ENCODE data around the gene RBM38.

The RBM38 gene

DNA sequence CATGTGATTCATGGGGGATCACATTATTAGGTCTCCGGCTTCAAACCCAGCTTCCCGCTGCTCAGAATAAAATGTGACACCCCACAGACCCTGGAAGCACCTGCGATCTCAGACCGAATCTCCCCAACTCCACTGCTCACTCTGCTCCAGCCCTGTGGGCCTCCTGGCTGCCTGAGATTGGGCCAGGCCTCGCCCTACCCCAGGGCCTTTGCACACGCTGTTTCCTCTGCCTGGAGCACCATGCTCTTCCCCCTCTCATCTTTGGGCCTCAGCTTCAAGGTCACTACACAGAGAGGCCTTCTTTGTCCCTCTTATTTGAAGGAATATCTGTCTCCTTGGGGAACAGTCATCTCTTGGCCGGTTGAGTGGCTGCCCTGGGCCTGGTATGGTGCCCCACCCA lies 48.8 kb downstream of the RBM38 start:
- no peak for DNase-seq

DNA sequence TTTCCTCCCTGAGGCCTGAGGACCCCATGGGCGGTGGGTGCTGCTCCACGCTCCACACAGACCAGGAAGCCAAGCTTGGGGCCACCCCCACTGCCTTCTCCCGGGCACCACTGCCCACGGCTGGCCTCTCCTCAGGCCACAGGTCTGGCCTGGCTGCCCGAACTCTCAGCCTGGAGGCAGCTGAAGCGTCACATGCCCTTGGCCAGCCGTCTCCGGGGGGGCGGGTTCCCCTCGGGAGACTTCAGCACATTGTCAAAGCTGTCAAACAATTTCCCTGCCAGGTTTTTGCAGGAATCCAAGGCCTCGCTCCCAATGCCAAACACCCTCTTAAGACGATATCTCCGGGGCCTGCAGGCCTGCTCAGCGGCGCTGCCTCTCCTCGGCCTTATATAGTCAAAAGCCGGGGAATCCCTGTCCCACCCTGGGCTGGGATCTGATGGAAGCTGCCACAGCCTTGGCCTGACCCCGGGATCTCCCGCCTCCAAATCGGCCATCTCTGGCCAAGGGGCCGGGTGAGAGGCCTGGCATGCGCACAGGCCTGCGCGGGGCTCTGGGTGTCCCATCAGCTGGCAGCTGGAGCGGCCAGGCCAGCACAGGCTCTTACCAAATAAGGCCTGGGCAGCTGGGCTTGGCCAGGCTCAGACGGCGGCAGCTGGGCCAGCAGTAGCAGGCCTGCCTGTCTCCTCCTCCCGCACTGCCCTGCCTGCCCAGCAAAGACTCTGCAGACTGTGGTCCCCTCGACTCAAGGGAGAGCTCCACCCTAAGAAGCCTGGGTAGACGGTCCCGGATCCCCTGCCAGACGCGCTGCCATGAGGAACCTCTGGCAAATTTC lies 49.7 kb downstream of the RBM38 start:
- peak; percentile 88 for DNase-seq

DNA sequence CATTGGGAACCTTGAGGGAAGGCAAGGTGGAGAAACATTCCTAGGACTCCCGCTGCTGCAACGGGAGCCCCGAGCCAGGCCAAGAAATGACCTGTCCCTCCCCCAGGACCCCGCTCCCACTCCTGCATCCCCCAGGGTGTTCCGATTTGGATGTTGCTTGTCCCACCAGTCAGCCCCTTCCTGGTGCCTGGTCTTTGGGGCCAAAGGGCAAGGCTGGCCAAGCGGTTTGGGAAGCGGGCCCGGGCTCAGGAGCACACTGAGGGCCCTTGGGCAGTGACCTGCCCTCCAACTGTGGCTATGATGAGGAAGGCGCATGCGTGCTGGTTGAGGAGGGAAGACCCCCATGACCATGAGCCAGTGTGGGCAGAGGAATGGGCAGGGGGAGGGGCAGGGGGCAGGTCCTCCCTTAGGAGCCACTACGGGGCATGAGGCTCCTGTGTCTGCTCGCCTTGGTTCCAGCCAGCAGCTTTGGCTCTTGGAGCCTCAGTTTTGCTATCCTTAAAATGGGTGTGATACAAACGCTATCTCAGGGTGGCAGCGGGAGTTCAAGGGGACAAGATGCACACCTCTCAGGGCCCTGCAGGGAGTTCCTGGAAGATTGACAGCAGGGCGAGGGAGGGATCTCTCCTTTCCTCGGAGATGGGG lies 50.4 kb downstream of the RBM38 start:
- DNase-seq: no peak

DNA sequence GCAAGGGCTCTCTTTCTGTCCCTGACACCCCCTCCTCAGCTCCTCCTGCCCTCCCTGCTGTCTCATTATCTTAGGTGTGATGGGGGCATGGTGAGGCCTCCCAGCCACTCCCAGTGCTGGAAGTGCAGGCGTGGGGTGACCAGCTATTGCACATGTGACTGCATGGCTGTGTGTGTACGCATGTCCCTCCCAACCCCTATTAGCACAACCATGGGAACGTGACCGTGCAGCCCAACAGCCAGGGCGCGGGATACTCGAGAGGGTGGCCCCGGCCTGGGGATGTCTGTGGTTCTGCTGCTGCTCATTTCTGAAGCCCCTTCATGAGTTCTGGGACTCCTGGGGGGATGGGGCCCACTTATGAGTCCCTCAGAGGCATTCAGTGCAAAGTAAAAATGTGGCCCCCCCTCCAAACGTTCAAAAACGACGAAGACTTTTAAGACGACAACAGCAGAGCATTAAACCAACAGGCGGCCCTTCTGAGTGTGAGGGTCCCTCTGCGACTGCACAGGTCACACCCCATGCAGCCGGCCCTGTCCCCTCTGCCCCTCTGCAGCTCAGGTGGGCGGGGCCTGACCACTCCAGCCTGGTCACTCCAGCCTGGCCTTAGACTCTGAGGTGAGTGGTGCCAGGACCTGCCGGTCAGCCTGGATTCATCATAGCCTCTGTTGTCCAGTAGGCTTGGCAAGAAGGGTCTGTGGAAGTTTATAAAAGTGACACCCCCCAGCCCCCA lies 51.1 kb downstream of the RBM38 start:
- no peak for DNase-seq

DNA sequence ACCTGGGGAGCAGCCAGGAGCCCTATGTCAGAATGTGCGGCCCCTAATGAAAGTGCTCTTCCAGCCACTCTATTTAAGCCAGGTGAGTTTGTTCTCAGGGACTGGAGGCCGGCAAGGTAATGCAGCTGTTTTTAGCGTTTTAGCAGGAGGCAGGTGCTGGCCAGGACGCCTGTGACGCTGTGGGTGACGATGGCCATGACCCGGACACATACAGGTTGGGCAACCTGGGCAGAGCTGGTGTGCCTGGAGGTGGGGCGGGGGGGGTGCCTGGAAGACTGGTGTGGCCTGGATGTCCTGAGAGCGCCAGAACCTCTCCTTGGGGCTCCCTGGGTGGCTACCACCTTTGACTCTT lies 51.7 kb downstream of the RBM38 start:
- DNase-seq: no peak

DNA sequence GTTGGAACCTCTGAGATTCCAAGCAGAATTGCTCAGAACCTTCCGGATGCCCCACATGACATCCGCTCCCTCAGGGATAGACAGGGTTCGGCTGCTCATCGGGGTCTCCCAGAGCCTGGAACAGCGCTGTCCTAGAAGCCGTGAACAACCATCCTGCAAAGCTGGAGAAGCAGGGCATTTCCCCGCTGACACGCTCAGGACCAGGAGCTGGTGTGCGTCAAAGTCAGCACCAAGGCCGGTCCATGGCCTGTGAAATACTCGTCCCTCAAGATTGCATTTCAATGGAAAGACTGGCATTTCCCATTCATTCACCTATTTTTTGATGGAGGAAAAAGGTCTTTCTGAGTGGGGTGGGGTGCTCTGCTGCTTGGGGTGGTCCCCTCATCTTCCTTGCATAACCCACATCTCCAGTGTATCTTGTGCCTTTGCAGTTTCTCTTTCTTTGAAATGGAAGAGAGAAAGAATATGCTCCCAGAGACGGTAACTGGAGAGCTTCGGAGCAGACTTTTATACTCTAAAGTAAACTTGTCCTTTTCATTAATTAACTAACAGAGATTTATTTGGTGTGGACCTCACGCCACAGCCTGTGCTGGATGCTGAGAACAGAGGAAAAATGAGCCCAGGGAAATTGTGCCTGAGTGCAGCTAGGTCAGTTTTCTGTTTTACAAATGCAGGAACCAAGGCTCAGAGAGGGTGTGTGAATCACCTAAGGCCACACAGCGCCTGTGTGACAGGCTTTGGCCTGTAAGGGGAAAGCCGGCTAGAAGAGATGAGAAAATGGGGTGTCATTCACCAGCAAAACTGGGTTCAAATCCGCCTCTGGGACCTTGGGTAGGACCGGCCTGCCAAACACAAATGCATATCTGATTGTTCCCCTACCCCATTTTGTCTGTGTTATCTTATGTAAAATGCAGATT lies 52.4 kb downstream of the RBM38 start:
- no peak for DNase-seq

DNA sequence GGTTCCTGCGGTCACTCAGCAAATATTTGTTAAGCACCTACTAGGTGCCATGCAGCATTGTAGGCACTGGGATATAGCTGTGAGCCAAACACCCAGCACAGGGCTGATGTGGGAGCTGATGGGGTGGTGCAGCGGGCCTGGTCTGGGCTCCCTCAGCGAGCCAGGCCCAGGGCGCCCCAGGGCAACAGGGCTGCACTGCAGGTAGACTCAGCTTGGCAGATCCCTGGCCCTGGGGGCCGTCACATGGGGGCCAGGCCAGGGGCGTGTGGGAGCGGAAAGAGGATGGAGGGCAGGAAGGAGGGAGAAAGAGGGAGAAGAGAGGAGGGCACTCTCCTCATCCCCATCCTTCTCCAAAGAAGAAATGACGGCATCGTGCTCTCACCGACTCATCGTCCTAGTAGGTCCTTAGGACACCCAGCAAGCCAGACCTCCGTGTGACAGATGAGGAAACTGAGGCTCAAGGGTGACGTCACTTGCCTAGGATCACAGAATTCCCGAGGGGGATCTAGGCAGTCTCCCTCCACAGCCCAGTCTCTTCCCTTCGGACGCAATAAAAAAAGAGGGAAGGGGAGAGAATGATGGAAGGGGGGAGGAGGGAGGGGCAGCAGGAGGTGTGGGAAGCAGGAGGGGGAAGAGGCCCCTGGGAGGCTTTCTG lies 53.3 kb downstream of the RBM38 start:
- no peak for DNase-seq

DNA sequence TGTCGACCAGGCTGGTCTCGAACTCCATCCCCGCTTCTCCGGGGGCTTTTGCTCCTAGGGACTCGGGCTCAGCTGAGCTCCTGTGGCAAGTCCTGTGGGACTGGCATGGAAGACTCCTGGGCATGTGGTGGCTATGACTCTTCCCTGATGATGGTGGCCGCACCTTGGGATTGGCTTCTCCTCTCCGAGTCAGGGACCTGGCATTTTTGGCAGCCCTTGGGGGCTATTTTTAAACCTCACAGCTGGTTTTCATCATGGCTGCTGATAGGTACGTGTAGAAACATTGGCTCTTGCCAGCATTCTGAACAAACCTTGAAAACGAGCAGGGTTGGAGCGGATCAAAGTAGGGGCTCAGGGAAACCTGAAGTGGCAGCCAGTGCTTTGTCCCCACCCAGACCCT lies 54.1 kb downstream of the RBM38 start:
- no peak for DNase-seq

DNA sequence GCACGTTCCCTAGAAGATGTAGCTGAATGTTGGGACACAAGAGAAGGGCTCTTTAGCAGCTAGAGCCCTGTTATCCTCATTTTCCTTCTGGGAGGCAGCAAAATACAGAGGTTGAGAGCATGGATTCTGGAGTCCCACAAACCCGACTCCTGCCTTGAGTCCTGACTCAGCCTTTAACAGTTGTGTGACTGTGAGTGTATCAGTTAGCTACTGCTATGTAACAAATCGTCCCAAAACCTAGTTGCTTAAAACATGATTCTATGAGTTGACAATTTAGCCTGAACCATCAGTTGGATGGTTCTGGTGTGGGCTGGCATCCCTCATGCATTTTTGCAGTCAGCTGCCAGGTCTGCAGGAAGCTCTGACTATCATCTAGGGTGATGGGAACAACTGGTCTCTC lies 54.6 kb downstream of the RBM38 start:
- DNase-seq: no peak

DNA sequence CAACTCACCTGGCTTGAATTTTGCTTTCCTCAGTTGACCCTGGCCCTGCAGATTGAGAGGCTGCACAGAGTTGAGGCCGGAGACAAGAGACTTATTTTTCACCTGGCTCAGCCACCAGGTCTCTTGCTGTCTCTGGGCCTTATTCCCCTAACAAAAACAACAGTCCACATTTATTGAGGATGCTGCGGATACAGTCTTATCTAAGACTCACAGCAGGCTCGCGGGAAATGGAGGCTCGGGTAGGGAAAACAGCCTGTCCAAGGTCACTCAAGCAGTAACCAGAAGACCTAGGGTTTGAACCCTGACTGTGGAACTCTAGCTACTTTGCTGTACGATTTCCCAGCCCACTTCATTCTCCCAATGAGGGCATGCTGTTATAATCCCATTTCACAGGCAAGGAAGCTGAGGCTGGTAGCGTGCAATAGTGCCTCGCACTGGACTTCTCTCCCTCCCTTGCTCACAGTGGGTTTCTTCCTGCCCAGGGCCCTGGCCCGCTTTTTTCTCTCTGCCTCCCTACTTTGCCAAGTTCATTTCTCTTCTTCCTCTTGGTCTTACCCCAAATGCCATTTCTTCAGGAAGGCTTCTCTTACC lies 57.7 kb downstream of the RBM38 start:
- DNase-seq: no peak

DNA sequence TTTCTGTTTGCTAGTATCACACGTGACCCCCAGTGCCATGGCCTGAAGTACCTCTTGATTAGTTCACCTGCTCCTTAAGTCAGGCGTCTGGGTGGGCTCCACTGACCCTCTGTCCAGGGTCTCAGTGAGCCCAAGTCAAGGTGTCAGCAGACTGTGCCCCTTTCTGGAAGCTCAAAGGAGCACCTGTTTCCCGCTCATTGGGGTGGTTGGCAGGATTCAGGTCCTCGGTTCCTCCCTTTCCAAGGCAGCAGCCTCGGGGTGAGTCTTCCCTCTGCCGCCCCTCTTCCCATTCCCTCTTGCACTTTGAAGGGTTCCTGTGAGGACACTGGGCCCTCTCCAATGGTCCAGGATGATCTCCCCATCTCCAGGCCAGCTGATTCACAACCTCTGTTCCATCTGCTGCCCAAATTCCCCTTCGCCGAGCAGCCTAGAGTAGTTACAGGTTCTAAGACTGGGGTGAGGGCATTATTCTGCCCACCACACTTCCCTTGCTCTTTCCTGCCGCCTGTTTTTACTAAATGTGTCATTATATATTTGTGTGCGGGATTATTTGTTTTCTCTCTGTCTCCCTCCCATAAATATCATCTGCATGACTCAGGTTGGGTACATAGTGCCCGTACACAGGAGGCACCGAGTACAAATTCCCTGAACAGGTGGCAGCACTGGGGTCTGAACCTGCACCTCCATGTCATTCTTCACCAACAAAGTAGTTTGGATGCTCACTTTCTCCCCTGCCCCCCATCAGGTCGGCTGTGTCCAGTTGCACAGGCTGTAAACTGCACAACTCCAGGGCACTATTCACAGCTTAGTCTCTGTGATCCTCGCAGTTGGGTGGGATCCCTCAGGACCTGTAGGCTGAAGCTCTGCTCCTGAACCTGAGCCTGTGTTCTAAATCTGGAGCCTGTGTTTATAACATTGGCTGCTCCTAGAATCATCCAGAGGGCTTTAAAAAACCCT lies 58.5 kb downstream of the RBM38 start:
- no peak for DNase-seq

DNA sequence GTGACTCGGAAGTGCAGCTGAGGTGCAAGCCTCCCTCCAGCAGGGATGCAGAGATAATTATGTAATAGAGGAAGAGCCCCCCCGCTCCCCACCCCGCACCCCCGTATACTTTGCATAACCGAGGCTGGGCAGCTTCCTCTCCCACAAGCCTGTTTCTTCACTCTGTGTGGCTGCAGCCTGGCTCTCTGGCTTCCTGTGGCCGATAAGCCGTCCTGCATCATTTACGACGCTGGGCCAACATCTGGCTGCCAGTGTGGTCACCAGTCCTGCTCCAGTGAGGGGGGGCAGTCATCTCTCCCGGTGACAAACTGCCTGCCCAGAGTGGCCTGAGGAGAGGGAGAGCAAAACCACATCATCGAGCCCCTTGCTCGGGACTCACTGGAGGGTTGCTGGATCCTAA lies 59.2 kb downstream of the RBM38 start:
- DNase-seq: peak; percentile 73

DNA sequence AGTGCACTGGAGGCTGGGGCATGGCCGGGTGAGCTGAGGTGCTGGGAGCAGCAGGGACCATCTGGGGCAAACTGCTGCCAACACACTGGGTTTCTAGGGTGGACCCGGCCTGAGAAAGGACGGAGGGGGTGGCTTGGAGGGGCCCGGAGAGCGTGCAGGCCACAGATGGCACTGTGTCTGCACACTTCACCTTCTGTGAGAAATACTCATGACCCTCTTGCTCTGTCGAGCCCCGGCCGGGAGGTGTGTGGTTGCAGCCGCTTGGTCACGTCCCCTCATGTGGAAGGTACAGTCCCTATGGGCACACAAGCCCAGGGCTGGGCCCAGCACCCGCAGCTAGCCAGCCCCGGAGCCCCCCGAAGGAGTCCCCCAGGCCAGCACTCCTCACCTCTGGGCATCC lies 59.7 kb downstream of the RBM38 start:
- DNase-seq: no peak

DNA sequence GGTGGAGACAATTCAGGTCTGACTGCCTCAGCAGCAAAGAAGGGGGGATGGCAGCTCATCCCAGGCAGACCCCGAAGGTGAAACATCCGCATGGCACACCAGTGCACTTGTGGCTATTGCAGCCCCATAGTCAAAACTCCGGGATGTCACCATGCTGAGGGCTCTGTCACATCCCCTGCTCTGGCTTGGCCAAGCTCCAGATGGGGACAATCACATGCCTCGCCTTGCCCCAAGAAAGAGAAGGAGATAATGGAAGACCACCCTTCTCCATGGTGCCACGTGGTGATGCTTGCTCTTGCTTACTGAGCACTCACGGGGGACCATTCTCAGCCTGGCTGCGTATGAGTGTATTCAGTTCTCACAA lies 60.2 kb downstream of the RBM38 start:
- no peak for DNase-seq

DNA sequence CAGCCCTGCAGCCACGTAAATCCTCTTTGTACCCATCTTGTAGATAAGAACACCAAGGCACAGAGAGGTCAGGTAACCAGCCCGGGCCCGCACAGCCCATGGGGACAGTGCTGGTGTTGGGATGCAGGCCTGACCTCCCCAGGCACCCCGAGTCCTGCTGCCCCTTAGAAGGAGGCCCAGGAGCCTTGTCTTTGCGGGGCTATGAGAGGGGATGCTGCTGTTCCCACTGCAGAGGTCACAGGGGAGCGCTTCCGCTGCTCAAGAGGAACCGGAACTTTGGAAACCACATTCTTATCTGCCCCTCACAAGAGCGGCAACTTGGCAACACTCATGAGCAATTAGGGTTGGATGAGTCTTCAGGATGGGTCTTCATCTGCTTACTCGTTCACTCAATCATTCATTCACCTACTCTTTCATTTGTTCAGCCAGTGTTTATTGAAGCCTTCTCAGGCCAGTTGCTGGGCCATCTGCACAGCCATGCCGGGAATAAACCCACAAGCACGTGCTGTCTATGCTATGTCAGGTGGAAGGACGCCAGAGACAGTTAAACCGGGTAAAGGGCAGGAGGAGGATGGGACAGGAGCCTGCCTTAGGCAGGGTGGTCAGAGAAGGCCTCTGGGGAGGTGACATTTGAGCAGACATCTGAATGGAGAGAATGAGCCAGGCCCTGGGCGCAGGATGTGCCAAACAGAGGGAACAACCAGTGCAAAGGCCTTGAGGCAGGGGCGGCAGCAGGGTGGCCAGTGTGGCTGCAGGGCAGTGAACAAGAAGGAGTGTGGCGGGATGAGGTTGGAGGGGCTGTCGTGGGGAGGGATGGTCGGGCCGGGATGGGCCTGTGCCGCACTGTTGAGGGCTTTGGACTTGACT lies 60.8 kb downstream of the RBM38 start:
- no peak for DNase-seq

DNA sequence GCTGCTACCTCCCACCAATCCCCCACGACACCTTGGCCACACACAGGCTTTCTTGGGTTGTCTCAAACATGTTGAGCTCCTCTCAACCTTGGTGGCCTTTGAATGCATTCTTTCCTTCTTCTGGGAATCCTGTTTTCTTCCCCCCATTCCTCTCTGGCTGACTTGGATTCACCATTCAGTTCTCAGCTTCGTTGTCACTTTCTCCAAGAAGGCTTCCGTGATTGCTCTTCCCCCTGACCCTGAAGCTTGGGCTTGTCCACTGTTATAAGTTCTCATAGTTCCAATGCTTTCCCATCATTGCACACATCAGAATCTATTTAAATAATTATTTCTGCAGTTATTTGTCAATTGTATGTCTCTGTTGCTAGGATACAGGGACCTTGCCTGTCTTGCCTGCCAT lies 64.2 kb downstream of the RBM38 start:
- DNase-seq: no peak

DNA sequence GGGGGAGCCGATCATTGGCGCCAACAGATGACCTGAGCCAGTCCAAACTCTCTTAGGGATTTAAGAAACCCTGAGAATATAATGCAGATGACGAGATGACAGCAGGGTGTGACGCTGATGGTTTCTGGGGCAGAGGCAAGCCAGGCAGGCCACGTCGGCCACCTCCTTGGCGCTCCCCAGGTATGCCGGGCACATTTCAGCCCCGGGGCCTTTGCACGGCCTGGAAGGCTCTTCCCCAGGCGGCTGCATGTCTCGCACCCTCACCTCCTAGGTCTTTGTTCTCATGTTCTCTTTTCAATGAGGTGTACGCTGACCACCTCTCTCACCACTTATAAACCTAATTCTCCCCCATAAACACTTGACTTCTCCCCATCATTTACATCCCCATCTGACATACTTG lies 64.9 kb downstream of the RBM38 start:
- no peak for DNase-seq

DNA sequence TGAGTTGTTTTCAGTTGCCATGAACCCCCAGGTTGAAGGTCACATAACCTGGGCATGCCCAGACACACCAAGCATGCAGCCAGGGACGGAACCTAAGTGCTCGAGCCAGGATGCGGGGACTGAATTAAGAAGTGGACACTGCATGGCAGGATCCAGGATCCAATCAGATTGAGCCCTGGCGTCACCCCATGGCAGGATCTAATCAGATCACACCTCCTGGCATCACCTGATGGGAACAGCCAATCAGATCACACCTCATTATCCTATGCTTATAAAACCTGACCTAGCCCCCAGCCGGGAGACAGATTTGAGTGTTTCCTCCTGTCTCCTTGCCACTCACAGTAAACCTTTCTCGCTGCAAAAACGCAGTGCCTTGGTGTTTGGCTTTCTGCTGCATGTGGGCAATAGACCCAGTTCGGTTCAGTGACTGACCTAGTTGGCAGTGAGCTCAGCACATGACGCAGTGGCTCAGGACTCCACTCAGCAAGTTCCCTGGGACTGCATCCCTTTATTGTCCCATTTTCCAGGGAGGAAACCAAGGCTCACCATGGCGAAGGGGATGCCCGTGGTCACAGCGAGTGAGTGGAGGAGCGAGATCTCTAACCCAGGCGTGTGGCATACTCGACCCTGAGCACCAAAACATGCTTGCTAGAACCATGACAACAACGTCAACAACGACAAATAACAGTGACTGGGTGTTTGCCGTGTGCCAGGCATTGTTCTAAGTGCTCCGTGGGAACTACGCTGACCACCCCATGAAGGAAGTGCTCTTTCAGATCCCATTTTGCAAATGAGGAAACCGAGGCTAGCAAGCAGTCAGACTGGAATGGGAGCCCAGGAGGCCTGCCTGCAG lies 66.3 kb downstream of the RBM38 start:
- DNase-seq: no peak
